KOPT-K1 (cell line): ENCODE results near the gene RBM44.

ENCODE experiments used
- H3K27ac ChIP-seq: fragments of 200-600 bp; sonication (generic); 2 replicates; pipeline ENCODE4 v1.5.1; 2016; ENCODE audit warnings: antibody characterized with exemption, mild to moderate bottlenecking, low read depth, low read length; ENCODE audit not compliant: poor library complexity, severe bottlenecking
- H3K36me3 ChIP-seq: fragments of 200-600 bp; sonication (generic); 2 replicates; pipeline ENCODE4 v1.5.1; 2017; ENCODE audit warnings: antibody characterized with exemption, mild to moderate bottlenecking, low read length, moderate library complexity; ENCODE audit not compliant: insufficient read depth
- H3K9me3 ChIP-seq: fragments of 200-600 bp; sonication (generic); 2 replicates; pipeline ENCODE4 v1.5.1; 2017; ENCODE audit warnings: antibody characterized with exemption, low read length, mild to moderate bottlenecking; ENCODE audit not compliant: insufficient read depth, poor library complexity, severe bottlenecking

Gene RBM44

GRCh38 chr2:237878321-237879057 is 79.9 kb downstream of the RBM44 start:
- H3K27ac ChIP-seq, result no peak overlapping the region
- no peaks in the 10 kb centered on the region for H3K9me3 ChIP-seq
- no peaks in the 10 kb centered on the region for H3K36me3 ChIP-seq

GRCh38 chr2:237879058-237879430 is 80.5 kb downstream of the RBM44 start:
- Histone ChIP-seq H3K9me3 (no peaks in the 10 kb centered on the region), H3K36me3 (no peaks in the 10 kb centered on the region), H3K27ac (no peak overlapping the region)

- H3K36me3 ChIP-seq, result no peaks in the 10 kb centered on the region
- H3K27ac ChIP-seq, result no peak overlapping the region
- H3K9me3 ChIP-seq, result no peaks in the 10 kb centered on the region
Measured at GRCh38 chr2:237879991-237880560, 81.5 kb downstream of the RBM44 start.

- Histone ChIP-seq H3K36me3 (no peaks in the 10 kb centered on the region), H3K9me3 (no peaks in the 10 kb centered on the region), H3K27ac (no peak overlapping the region)
Measured at GRCh38 chr2:237882510-237883481, 84.2 kb downstream of the RBM44 start.

- H3K36me3 ChIP-seq, result no peaks in the 10 kb centered on the region
- H3K27ac ChIP-seq, result no peak overlapping the region
- no peaks in the 10 kb centered on the region for H3K9me3 ChIP-seq
Measured at GRCh38 chr2:237883951-237884446, 85.4 kb downstream of the RBM44 start.

GRCh38 chr2:237884681-237885080 is 86.1 kb downstream of the RBM44 start:
- no peak overlapping the region for H3K27ac ChIP-seq
- no peaks in the 10 kb centered on the region for H3K36me3 ChIP-seq

GRCh38 chr2:237885111-237885930 is 86.7 kb downstream of the RBM44 start:
- H3K36me3 ChIP-seq, result no peaks in the 10 kb centered on the region
- H3K27ac ChIP-seq, result no peak overlapping the region
- no peaks in the 10 kb centered on the region for H3K9me3 ChIP-seq

More at GRCh38 chr2:237884681-237885080, 86.1 kb downstream of the RBM44 start:
- H3K9me3 ChIP-seq, result no peaks in the 10 kb centered on the region

- Histone ChIP-seq H3K27ac (no peak overlapping the region), H3K36me3 (no peaks in the 10 kb centered on the region), H3K9me3 (no peaks in the 10 kb centered on the region)
Measured at GRCh38 chr2:237885931-237886684, 87.5 kb downstream of the RBM44 start.

GRCh38 chr2:237886685-237887481 is 88.3 kb downstream of the RBM44 start:
- Histone ChIP-seq H3K9me3 (no peaks in the 10 kb centered on the region), H3K27ac (no peak overlapping the region), H3K36me3 (no peaks in the 10 kb centered on the region)

- Histone ChIP-seq H3K36me3 (no peaks in the 10 kb centered on the region), H3K9me3 (no peaks in the 10 kb centered on the region), H3K27ac (no peak overlapping the region)
Measured at GRCh38 chr2:237888389-237888788, 89.8 kb downstream of the RBM44 start.

- Histone ChIP-seq H3K9me3 (no peaks in the 10 kb centered on the region), H3K36me3 (no peaks in the 10 kb centered on the region), H3K27ac (no peak overlapping the region)
Measured at GRCh38 chr2:237889016-237889415, 90.4 kb downstream of the RBM44 start.

GRCh38 chr2:237889811-237890210 is 91.2 kb downstream of the RBM44 start:
- H3K9me3 ChIP-seq, result no peaks in the 10 kb centered on the region
- H3K27ac ChIP-seq, result no peak overlapping the region
- H3K36me3 ChIP-seq, result no peaks in the 10 kb centered on the region
